Stimulated activated naive CD8-positive, alpha-beta T cell treated with anti-CD3 and anti-CD28 coated beads, Interleukin-15, amount 100 ng/mL, for 72 hours (primary cell): Measurements from ENCODE around the gene HEBP2.
"Not testable (repeated sequence)": the region's sequence is repeated elsewhere in the genome, so short reads cannot be mapped to it uniquely, and the experiment has no call there.

Experiments used
- ATAC-seq: fragments of 150-1000 bp; cut with Tn5 transposase; 2 replicates; pipeline ENCODE4 v1.10.0; 2021; ENCODE audit warnings: mild to moderate bottlenecking, moderate library complexity
- DNase-seq, 2 donors: peaks; one replicate each; pipeline ENCODE4 v3.0.0; 2021 to 2022
- H3K27ac Mint-ChIP-seq, 2 donors: one replicate each; pipeline ENCODE4 v1.8.0; 2022; ENCODE audit warnings: mild to moderate bottlenecking in 2 of 2, mixed read lengths in 2 of 2, moderate library complexity in 2 of 2
- H3K27me3 Mint-ChIP-seq: one replicate; pipeline ENCODE4 v1.8.0; 2022; ENCODE audit warnings: mixed read lengths
- H3K4me1 Mint-ChIP-seq: one replicate; pipeline ENCODE4 v1.8.0; 2022; ENCODE audit warnings: mild to moderate bottlenecking, mixed read lengths
- H3K4me3 Mint-ChIP-seq, 2 donors: one replicate each; pipeline ENCODE4 v1.8.0; 2022; ENCODE audit warnings: mild to moderate bottlenecking in 2 of 2, mixed read lengths in 2 of 2, moderate library complexity in 1 of 2
- H3K9me3 Mint-ChIP-seq, 2 donors: one replicate each; pipeline ENCODE4 v1.8.0; 2022; ENCODE audit warnings: mixed read lengths in 2 of 2

Gene HEBP2

GRCh38 chr6:138410972-138411880, 7.2 kb downstream of the HEBP2 start:
- Mint-ChIP-seq H3K9me3 (no peaks in the 10 kb centered on the region), H3K27me3 (no peaks in the 10 kb centered on the region), H3K4me1 (peaks cover 25% of the 10 kb centered on the region), H3K27ac (peak overlapping the region; percentile 84 to 86), H3K4me3 (peak overlapping the region; percentile 3 to 71)
- no peak for DNase-seq
- ATAC-seq, result peak; percentile 90

GRCh38 chr6:138415125-138415524, 11.1 kb downstream of the HEBP2 start:
- ATAC-seq, result no peak
- Mint-ChIP-seq H3K4me3 (no peak overlapping the region), H3K27me3 (no peaks in the 10 kb centered on the region), H3K9me3 (peaks cover 0 to 5% of the 10 kb centered on the region in 2 donors), H3K4me1 (peaks cover 16% of the 10 kb centered on the region), H3K27ac (no peak overlapping the region)
- no peak for DNase-seq

- Mint-ChIP-seq H3K4me3 (no peak overlapping the region), H3K27me3 (no peaks in the 10 kb centered on the region), H3K9me3 (peaks cover 0 to 5% of the 10 kb centered on the region in 2 donors), H3K4me1 (peaks cover 7% of the 10 kb centered on the region), H3K27ac (peak overlapping the region in 1 of 2 donors; percentile 55)
- ATAC-seq, result no peak
- no peak for DNase-seq
Measured at GRCh38 chr6:138416206-138416605, 12.2 kb downstream of the HEBP2 start.

- Mint-ChIP-seq H3K27me3 (no peaks in the 10 kb centered on the region), H3K4me3 (peak overlapping the region in 1 of 2 donors; percentile 13), H3K9me3 (peaks cover 0 to 5% of the 10 kb centered on the region in 2 donors), H3K4me1 (no peaks in the 10 kb centered on the region), H3K27ac (peak overlapping the region in 1 of 2 donors; percentile 77)
- DNase-seq, result no peak
- peak; percentile 71 for ATAC-seq
Measured at GRCh38 chr6:138417493-138418117, 13.6 kb downstream of the HEBP2 start.

- Mint-ChIP-seq H3K4me3 (no peak overlapping the region), H3K9me3 (peaks cover 0 to 5% of the 10 kb centered on the region in 2 donors), H3K4me1 (peaks cover 3% of the 10 kb centered on the region), H3K27ac (peak overlapping the region in 1 of 2 donors; percentile 0), H3K27me3 (no peaks in the 10 kb centered on the region)
- DNase-seq (no peak), ATAC-seq (peak; percentile 52)
Measured at GRCh38 chr6:138418118-138418742, 14.2 kb downstream of the HEBP2 start.

- Mint-ChIP-seq H3K27me3 (no peaks in the 10 kb centered on the region), H3K27ac (no peak overlapping the region), H3K9me3 (peaks cover 0 to 5% of the 10 kb centered on the region in 2 donors), H3K4me3 (no peak overlapping the region), H3K4me1 (peaks cover 6% of the 10 kb centered on the region)
- DNase-seq (no peak), ATAC-seq (no peak)
Measured at GRCh38 chr6:138419766-138420165, 15.7 kb downstream of the HEBP2 start.

GRCh38 chr6:138420356-138420755, 16.3 kb downstream of the HEBP2 start:
- Mint-ChIP-seq H3K27me3 (no peaks in the 10 kb centered on the region), H3K9me3 (peaks cover 0 to 5% of the 10 kb centered on the region in 2 donors), H3K27ac (peak overlapping the region in 1 of 2 donors; percentile 49), H3K4me3 (no peak overlapping the region), H3K4me1 (peaks cover 6% of the 10 kb centered on the region)
- ATAC-seq (no peak), DNase-seq (no peak)

- no peaks in the 10 kb centered on the region for H3K27me3 Mint-ChIP-seq
- no peak for DNase-seq
- H3K4me3 Mint-ChIP-seq, result no peak overlapping the region
- ATAC-seq, result no peak
- peaks cover 0 to 5% of the 10 kb centered on the region in 2 donors for H3K9me3 Mint-ChIP-seq
- no peak overlapping the region for H3K27ac Mint-ChIP-seq
- peaks cover 6% of the 10 kb centered on the region for H3K4me1 Mint-ChIP-seq
Measured at GRCh38 chr6:138421089-138421488, 17.1 kb downstream of the HEBP2 start.

- Mint-ChIP-seq H3K4me3 (no peak overlapping the region), H3K9me3 (peaks cover 0 to 5% of the 10 kb centered on the region in 2 donors), H3K27me3 (no peaks in the 10 kb centered on the region), H3K27ac (no peak overlapping the region), H3K4me1 (peaks cover 6% of the 10 kb centered on the region)
- ATAC-seq, result no peak
- no peak for DNase-seq
Measured at GRCh38 chr6:138421608-138422007, 17.6 kb downstream of the HEBP2 start.

GRCh38 chr6:138422861-138423260, 18.8 kb downstream of the HEBP2 start:
- Mint-ChIP-seq H3K27me3 (no peaks in the 10 kb centered on the region), H3K4me3 (no peak overlapping the region), H3K9me3 (peaks cover 0 to 5% of the 10 kb centered on the region in 2 donors), H3K4me1 (peaks cover 6% of the 10 kb centered on the region), H3K27ac (no peak overlapping the region)
- DNase-seq (no peak), ATAC-seq (no peak)

GRCh38 chr6:138424004-138424904, 20.2 kb downstream of the HEBP2 start:
- H3K27ac Mint-ChIP-seq, result no peak overlapping the region
- no peak for DNase-seq
- peaks cover 8% of the 10 kb centered on the region for H3K4me1 Mint-ChIP-seq
- no peaks in the 10 kb centered on the region for H3K9me3 Mint-ChIP-seq
- peak; percentile 30 for ATAC-seq
- peaks cover 2% of the 10 kb centered on the region for H3K27me3 Mint-ChIP-seq
- no peak overlapping the region for H3K4me3 Mint-ChIP-seq

GRCh38 chr6:138425256-138425655, 21.2 kb downstream of the HEBP2 start:
- not testable (repeated sequence) for H3K27me3 Mint-ChIP-seq, H3K9me3 Mint-ChIP-seq, DNase-seq, H3K27ac Mint-ChIP-seq, ATAC-seq, H3K4me3 Mint-ChIP-seq
- peaks cover 11% of the 10 kb centered on the region for H3K4me1 Mint-ChIP-seq

GRCh38 chr6:138426500-138427123, 22.6 kb downstream of the HEBP2 start:
- DNase-seq, result no peak
- Mint-ChIP-seq H3K4me3 (no peak overlapping the region), H3K9me3 (no peaks in the 10 kb centered on the region), H3K27me3 (peaks cover 14% of the 10 kb centered on the region), H3K27ac (no peak overlapping the region), H3K4me1 (peaks cover 11% of the 10 kb centered on the region)
- no peak for ATAC-seq

GRCh38 chr6:138427701-138428100, 23.7 kb downstream of the HEBP2 start:
- Mint-ChIP-seq H3K27ac (no peak overlapping the region), H3K4me3 (no peak overlapping the region), H3K27me3 (peaks cover 14% of the 10 kb centered on the region), H3K9me3 (no peaks in the 10 kb centered on the region), H3K4me1 (peaks cover 11% of the 10 kb centered on the region)
- DNase-seq (no peak), ATAC-seq (no peak)
